ENCODE results near the gene RIOK2.

The RIOK2 gene

GRCh38 chr5:97223596-97223995, 40.5 kb upstream of the RIOK2 start:
- Histone ChIP-seq H3K79me2 (ENCODE audit: control insufficient read depth, low read length) (no peaks in the 10 kb centered on the region), H3K4me2 (ENCODE audit: low read length) (no peak overlapping the region), H3K4me1 (ENCODE audit: control insufficient read depth, low read length) (no peaks in the 10 kb centered on the region), H3K9me2 (replicated peaks; ENCODE audit: control insufficient read depth, low read length) (no peaks in the 10 kb centered on the region), H3F3A (ENCODE audit: control insufficient read depth, insufficient read depth) (no peaks in the 10 kb centered on the region), H3K27me3 (ENCODE audit: control insufficient read depth, low read length) (no peaks in the 10 kb centered on the region), H3K27ac (ENCODE audit: low read depth, low read length) (no peak overlapping the region), H3K9me3 (ENCODE audit: control insufficient read depth, insufficient read depth, low read length) (no peaks in the 10 kb centered on the region), H3K36me3 (ENCODE audit: control insufficient read depth, low read length) (no peaks in the 10 kb centered on the region), H4K20me1 (ENCODE audit: control insufficient read depth, insufficient read depth, low read depth, low read length) (no peaks in the 10 kb centered on the region), H3K4me3 (ENCODE audit: low read length) (no peak overlapping the region)
- TF ChIP-seq, protein P1, sequence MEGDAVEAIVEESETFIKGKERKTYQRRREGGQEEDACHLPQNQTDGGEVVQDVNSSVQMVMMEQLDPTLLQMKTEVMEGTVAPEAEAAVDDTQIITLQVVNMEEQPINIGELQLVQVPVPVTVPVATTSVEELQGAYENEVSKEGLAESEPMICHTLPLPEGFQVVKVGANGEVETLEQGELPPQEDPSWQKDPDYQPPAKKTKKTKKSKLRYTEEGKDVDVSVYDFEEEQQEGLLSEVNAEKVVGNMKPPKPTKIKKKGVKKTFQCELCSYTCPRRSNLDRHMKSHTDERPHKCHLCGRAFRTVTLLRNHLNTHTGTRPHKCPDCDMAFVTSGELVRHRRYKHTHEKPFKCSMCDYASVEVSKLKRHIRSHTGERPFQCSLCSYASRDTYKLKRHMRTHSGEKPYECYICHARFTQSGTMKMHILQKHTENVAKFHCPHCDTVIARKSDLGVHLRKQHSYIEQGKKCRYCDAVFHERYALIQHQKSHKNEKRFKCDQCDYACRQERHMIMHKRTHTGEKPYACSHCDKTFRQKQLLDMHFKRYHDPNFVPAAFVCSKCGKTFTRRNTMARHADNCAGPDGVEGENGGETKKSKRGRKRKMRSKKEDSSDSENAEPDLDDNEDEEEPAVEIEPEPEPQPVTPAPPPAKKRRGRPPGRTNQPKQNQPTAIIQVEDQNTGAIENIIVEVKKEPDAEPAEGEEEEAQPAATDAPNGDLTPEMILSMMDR (IDR thresholded peaks at IDR 0.05; ENCODE audit: low read depth, low read length, poor library complexity, severe bottlenecking) = no peak
- TF ChIP-seq EZH2phosphoT487 (IDR thresholded peaks at IDR 0.05; ENCODE audit: borderline replicate concordance, low read length) = no peak

GRCh38 chr5:97209343-97209742, 26.3 kb upstream of the RIOK2 start:
- H3K9me3 ChIP-seq (ENCODE audit: control insufficient read depth, insufficient read depth, low read length) = no peaks in the 10 kb centered on the region
- no peaks in the 10 kb centered on the region for H4K20me1 ChIP-seq (ENCODE audit: control insufficient read depth, insufficient read depth, low read depth, low read length)
- H3K4me2 ChIP-seq (ENCODE audit: low read length) = no peak overlapping the region
- TF ChIP-seq EZH2phosphoT487 (IDR thresholded peaks at IDR 0.05; ENCODE audit: borderline replicate concordance, low read length) = no peak
- H3F3A ChIP-seq (ENCODE audit: control insufficient read depth, insufficient read depth) = no peaks in the 10 kb centered on the region
- no peak overlapping the region for H3K4me3 ChIP-seq (ENCODE audit: low read length)
- H3K27ac ChIP-seq (ENCODE audit: low read depth, low read length) = no peak overlapping the region
- no peaks in the 10 kb centered on the region for H3K79me2 ChIP-seq (ENCODE audit: control insufficient read depth, low read length)
- peaks cover 3% of the 10 kb centered on the region; the same call in 1 of the 2 replicates for H3K27me3 ChIP-seq (ENCODE audit: control insufficient read depth, low read length)
- no peaks in the 10 kb centered on the region for H3K36me3 ChIP-seq (ENCODE audit: control insufficient read depth, low read length)
- no peaks in the 10 kb centered on the region for H3K9me2 ChIP-seq (replicated peaks; ENCODE audit: control insufficient read depth, low read length)
- H3K4me1 ChIP-seq (ENCODE audit: control insufficient read depth, low read length) = no peaks in the 10 kb centered on the region

DNA sequence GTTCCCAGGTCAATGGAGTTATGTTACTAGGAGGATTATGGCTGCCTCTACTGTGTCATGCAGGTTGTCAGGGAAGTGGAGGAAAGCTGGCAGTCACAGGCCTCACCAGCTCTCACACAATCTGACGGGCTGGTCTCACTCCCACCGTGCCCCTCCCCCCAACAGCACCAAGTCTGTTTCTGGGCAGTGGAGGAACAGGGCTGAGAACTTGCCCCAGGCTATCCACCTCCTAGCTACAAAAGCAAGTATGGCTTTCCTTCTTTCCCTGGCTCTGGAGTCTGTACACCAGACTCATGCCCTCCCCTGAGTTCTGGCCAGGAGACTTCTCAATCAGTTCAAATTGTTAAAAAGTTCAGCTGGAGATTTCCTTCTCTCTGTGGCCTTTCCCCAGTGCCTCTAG, 25.7 kb upstream of the RIOK2 start:
- Histone ChIP-seq H3K36me3 (ENCODE audit: control insufficient read depth, low read length) (no peaks in the 10 kb centered on the region), H3K9me2 (replicated peaks; ENCODE audit: control insufficient read depth, low read length) (no peaks in the 10 kb centered on the region), H4K20me1 (ENCODE audit: control insufficient read depth, insufficient read depth, low read depth, low read length) (no peaks in the 10 kb centered on the region), H3K27me3 (ENCODE audit: control insufficient read depth, low read length) (peaks cover 3% of the 10 kb centered on the region; the same call in 1 of the 2 replicates), H3K4me3 (ENCODE audit: low read length) (no peak overlapping the region), H3F3A (ENCODE audit: control insufficient read depth, insufficient read depth) (no peaks in the 10 kb centered on the region), H3K27ac (ENCODE audit: low read depth, low read length) (no peak overlapping the region), H3K79me2 (ENCODE audit: control insufficient read depth, low read length) (no peaks in the 10 kb centered on the region), H3K9me3 (ENCODE audit: control insufficient read depth, insufficient read depth, low read length) (no peaks in the 10 kb centered on the region), H3K4me2 (ENCODE audit: low read length) (no peak overlapping the region), H3K4me1 (ENCODE audit: control insufficient read depth, low read length) (no peaks in the 10 kb centered on the region)
- TF ChIP-seq EZH2phosphoT487 (IDR thresholded peaks at IDR 0.05; ENCODE audit: borderline replicate concordance, low read length) = no peak
- TF ChIP-seq, protein P1 (IDR thresholded peaks at IDR 0.05; ENCODE audit: low read depth, low read length, poor library complexity, severe bottlenecking) = no peak

- Histone ChIP-seq H3K4me1 (ENCODE audit: control insufficient read depth, low read length) (no peaks in the 10 kb centered on the region), H3K9me2 (replicated peaks; ENCODE audit: control insufficient read depth, low read length) (no peaks in the 10 kb centered on the region), H3K4me2 (ENCODE audit: low read length) (no peak overlapping the region), H4K20me1 (ENCODE audit: control insufficient read depth, insufficient read depth, low read depth, low read length) (no peaks in the 10 kb centered on the region), H3F3A (ENCODE audit: control insufficient read depth, insufficient read depth) (no peaks in the 10 kb centered on the region), H3K4me3 (ENCODE audit: low read length) (no peak overlapping the region), H3K79me2 (ENCODE audit: control insufficient read depth, low read length) (no peaks in the 10 kb centered on the region), H3K36me3 (ENCODE audit: control insufficient read depth, low read length) (no peaks in the 10 kb centered on the region), H3K27ac (ENCODE audit: low read depth, low read length) (no peak overlapping the region), H3K27me3 (ENCODE audit: control insufficient read depth, low read length) (peaks cover 3% of the 10 kb centered on the region; the same call in 1 of the 2 replicates), H3K9me3 (ENCODE audit: control insufficient read depth, insufficient read depth, low read length) (no peaks in the 10 kb centered on the region)
- TF ChIP-seq EZH2phosphoT487 (IDR thresholded peaks at IDR 0.05; ENCODE audit: borderline replicate concordance, low read length) = no peak
- TF ChIP-seq, protein P1 (IDR thresholded peaks at IDR 0.05; ENCODE audit: low read depth, low read length, poor library complexity, severe bottlenecking) = no peak
Observed at GRCh38 chr5:97208184-97208713, 25.2 kb upstream of the RIOK2 start.
